ENCODE measurements around the gene CYREN.
"Not testable (repeated sequence)": the region's sequence is repeated elsewhere in the genome, so short reads cannot be mapped to it uniquely, and the experiment has no call there.

The CYREN gene

GRCh38 chr7:135170274-135170997, at the start of gene CYREN:
Gene CYREN, minus strand, starts transcription at chr7:135170707. Its CDS starts 1,785 bp downstream, at chr7:135168922.
- peak; percentile 81 to 87 (median 82) for DNase-seq

- DNase-seq = no peak
Observed at GRCh38 chr7:135217645-135218509, 47.4 kb upstream of the CYREN start.

- DNase-seq = no peak
Observed at GRCh38 chr7:135215698-135216097, 45.2 kb upstream of the CYREN start.

GRCh38 chr7:135215180-135215579, 44.7 kb upstream of the CYREN start:
- no peak for DNase-seq

- DNase-seq = no peak
Observed at GRCh38 chr7:135213831-135214230, 43.3 kb upstream of the CYREN start.

- not testable (repeated sequence) for DNase-seq
Observed at GRCh38 chr7:135211946-135212685, 41.6 kb upstream of the CYREN start.

- DNase-seq = peak; percentile 89 to 98 (median 92)
Observed at GRCh38 chr7:135211179-135211945, 40.9 kb upstream of the CYREN start, which contains the start of gene WDR91. Gene WDR91, minus strand, starts transcription at chr7:135211526. Its CDS starts 24 bp downstream, at chr7:135211502.

GRCh38 chr7:135210888-135211178, 40.3 kb upstream of the CYREN start:
- DNase-seq = no peak

GRCh38 chr7:135209225-135209834, 38.8 kb upstream of the CYREN start:
- DNase-seq = no peak

GRCh38 chr7:135208102-135208793, 37.7 kb upstream of the CYREN start:
- DNase-seq = no peak

- no peak for DNase-seq
Observed at GRCh38 chr7:135207406-135208101, 37.0 kb upstream of the CYREN start.

- DNase-seq = no peak
Observed at GRCh38 chr7:135206941-135207391, 36.5 kb upstream of the CYREN start.

- no peak for DNase-seq
Observed at GRCh38 chr7:135205850-135206249, 35.3 kb upstream of the CYREN start.

- DNase-seq = no peak
Observed at GRCh38 chr7:135204876-135205275, 34.4 kb upstream of the CYREN start.

GRCh38 chr7:135204341-135204749, 33.8 kb upstream of the CYREN start:
- DNase-seq = no peak

GRCh38 chr7:135201350-135201749, 30.8 kb upstream of the CYREN start:
- DNase-seq = no peak

GRCh38 chr7:135200821-135201331, 30.4 kb upstream of the CYREN start:
- no peak for DNase-seq

- DNase-seq = no peak
Observed at GRCh38 chr7:135199439-135199838, 28.9 kb upstream of the CYREN start.

GRCh38 chr7:135197906-135198655, 27.6 kb upstream of the CYREN start:
- no peak for DNase-seq

GRCh38 chr7:135197343-135197742, 26.8 kb upstream of the CYREN start:
- DNase-seq = no peak
